Measurements from ENCODE around the gene CPS1. TPM values are rescaled to one million over a fixed set of nuclear protein-coding genes. Genes with fewer than 3 reads are reported as not detected.

Gene CPS1
- total RNA-seq, 3 donors from 2014 or later, result 5.2 to 10.4 (median 9.2) TPM

- H3K4me3 ChIP-seq, result no peak overlapping the region
- H3K27ac ChIP-seq, result no peak overlapping the region
- intact Hi-C loops (cut with DNase I; ENCODE audit: low total_unique reads), result no loop called here
- no peaks in the 10 kb centered on the region for H3K27me3 ChIP-seq
- H3K36me3 ChIP-seq, result no peaks in the 10 kb centered on the region
- no peak for DNase-seq (ENCODE audit: low spot score in 2 of 2)
- H3K9me3 ChIP-seq, result no peaks in the 10 kb centered on the region
- H3K4me1 ChIP-seq, result no peaks in the 10 kb centered on the region
- TF ChIP-seq POLR2AphosphoS5 (IDR thresholded peaks at IDR 0.05) (no peak), CTCF (IDR thresholded peaks at IDR 0.05) (no peak), POLR2A (IDR thresholded peaks at IDR 0.05) (no peak)
These were observed 60.9 kb downstream of the CPS1 start for GRCh38 chr2:210617318-210617717.

- DNase-seq (ENCODE audit: low spot score in 2 of 2), result no peak
- H3K4me3 ChIP-seq, result no peak overlapping the region
- intact Hi-C loops (cut with DNase I; ENCODE audit: low total_unique reads), result no loop called here
- no peaks in the 10 kb centered on the region for H3K36me3 ChIP-seq
- H3K9me3 ChIP-seq, result no peaks in the 10 kb centered on the region
- TF ChIP-seq CTCF (IDR thresholded peaks at IDR 0.05) (peak in 1 of 3 donors; percentile 42), POLR2AphosphoS5 (IDR thresholded peaks at IDR 0.05) (no peak), POLR2A (IDR thresholded peaks at IDR 0.05) (no peak)
- no peaks in the 10 kb centered on the region for H3K4me1 ChIP-seq
- no peak overlapping the region for H3K27ac ChIP-seq
- no peaks in the 10 kb centered on the region for H3K27me3 ChIP-seq
These were observed 61.4 kb downstream of the CPS1 start for GRCh38 chr2:210617732-210618330.

GRCh38 chr2:210620456-210620855, 64.1 kb downstream of the CPS1 start:
- Histone ChIP-seq H3K9me3 (no peaks in the 10 kb centered on the region), H3K27me3 (no peaks in the 10 kb centered on the region), H3K36me3 (no peaks in the 10 kb centered on the region), H3K27ac (no peak overlapping the region), H3K4me3 (no peak overlapping the region), H3K4me1 (no peaks in the 10 kb centered on the region)
- intact Hi-C loops (cut with DNase I; ENCODE audit: low total_unique reads), result no loop called here
- DNase-seq (ENCODE audit: low spot score in 2 of 2), result no peak
- TF ChIP-seq POLR2A (IDR thresholded peaks at IDR 0.05) (no peak), CTCF (IDR thresholded peaks at IDR 0.05) (no peak), POLR2AphosphoS5 (IDR thresholded peaks at IDR 0.05) (no peak)

- H3K9me3 ChIP-seq, result no peaks in the 10 kb centered on the region
- DNase-seq (ENCODE audit: low spot score in 2 of 2), result no peak
- H3K27ac ChIP-seq, result no peak overlapping the region
- H3K4me1 ChIP-seq, result no peaks in the 10 kb centered on the region
- intact Hi-C loops (cut with DNase I; ENCODE audit: low total_unique reads), result no loop called here
- H3K4me3 ChIP-seq, result no peak overlapping the region
- no peaks in the 10 kb centered on the region for H3K27me3 ChIP-seq
- no peaks in the 10 kb centered on the region for H3K36me3 ChIP-seq
- no peak for TF ChIP-seq POLR2AphosphoS5 (IDR thresholded peaks at IDR 0.05)
- no peak for TF ChIP-seq CTCF (IDR thresholded peaks at IDR 0.05)
- TF ChIP-seq POLR2A (IDR thresholded peaks at IDR 0.05), result no peak
These were observed 67.1 kb downstream of the CPS1 start for GRCh38 chr2:210623506-210623905.

DNA sequence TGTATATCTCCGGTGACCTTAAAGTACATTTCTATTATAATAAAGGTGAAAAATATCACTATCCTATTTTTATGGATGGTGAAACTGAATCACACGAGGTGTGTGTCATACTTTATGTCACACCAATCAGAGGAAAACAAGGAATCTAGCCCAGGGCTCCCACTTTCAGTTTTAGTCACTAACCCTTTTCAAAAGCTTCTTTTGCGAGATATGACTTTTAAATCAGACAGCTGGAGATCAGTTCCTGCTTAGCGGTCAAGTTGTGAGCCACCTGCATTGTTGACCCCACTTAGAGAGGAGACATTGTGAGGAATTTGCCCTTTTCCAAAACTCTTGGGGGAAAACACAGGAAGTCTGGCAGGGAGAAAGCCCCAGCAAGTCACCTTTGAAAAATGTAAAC, 70.5 kb downstream of the CPS1 start:
- H3K4me1 ChIP-seq, result no peaks in the 10 kb centered on the region
- no peak overlapping the region for H3K4me3 ChIP-seq
- intact Hi-C loops (cut with DNase I; ENCODE audit: low total_unique reads), result no loop called here
- no peak overlapping the region for H3K27ac ChIP-seq
- TF ChIP-seq POLR2A (IDR thresholded peaks at IDR 0.05) (no peak), POLR2AphosphoS5 (IDR thresholded peaks at IDR 0.05) (no peak), CTCF (IDR thresholded peaks at IDR 0.05) (no peak)
- no peaks in the 10 kb centered on the region for H3K36me3 ChIP-seq
- no peaks in the 10 kb centered on the region for H3K9me3 ChIP-seq
- DNase-seq (ENCODE audit: low spot score in 2 of 2), result no peak
- H3K27me3 ChIP-seq, result no peaks in the 10 kb centered on the region

Data from breast epithelium (tissue), 4 donors.